Activated CD4-positive, alpha-beta T cell treated with anti-CD3 and anti-CD28 coated beads, Interleukin-2, amount 50 U/mL, for 4 hours (primary cell): ENCODE data around the gene MAGI1.

Experiments
- DNase-seq, 2 experiments: peaks; one replicate each; pipeline ENCODE4 v3.0.0-alpha.2; 2020

MAGI1 gene

DNA sequence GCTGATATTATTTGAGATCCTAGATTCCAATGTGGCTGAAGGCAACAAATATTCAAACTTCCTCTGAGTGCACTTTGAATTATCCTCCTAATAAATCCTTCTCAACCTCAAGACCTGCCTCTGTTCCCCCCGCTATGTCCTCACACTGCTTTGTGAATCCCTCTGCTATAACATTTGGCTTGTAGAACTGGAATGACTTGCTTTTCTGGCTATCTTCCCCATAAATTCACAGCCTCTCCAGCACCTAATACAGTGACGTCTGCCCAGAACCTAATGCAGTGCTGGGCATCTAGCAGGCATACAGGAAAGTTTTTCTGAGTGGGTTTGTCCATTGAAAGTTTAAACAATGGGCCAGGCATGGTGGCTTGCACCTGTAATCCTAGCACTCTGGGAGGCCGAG lies 707.0 kb downstream of the MAGI1 start:
- no peak for DNase-seq

DNA sequence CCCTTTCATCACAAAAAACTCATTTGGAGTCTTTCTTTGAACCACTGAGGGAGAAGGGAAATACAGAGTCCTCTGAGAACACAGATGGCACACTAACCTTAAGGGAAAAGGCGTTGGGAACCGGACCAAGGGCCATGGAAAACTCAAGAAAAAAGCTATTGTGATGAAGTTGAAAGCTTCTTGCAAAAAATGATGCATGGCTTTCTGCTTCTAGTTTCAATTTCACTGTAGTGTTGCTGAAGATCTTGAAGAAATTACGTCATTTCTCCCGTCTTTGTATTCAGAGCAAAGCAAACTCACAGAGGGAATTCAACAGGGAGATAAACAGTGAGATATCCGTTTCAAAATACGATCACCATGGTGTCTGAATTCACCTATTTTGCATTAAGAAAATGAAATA lies 708.6 kb downstream of the MAGI1 start:
- no peak for DNase-seq

DNA sequence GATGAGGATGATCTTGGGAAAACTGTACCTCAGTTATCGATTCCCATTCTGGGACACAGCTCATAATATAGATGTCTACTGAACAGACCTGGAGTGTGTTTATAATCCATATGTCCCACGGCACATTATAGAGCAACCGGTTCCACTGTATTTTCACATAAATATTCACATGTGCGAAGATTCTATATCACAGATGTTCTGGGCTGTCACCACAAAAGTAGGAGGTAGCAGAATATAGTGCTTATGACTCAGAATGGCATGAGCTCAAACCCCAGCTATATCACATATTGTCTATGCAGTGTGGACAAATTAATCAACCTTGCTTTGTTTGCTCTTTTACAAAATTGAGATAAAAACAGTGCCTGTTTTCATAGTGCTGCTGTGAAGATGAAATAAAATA lies 710.6 kb downstream of the MAGI1 start:
- DNase-seq = no peak

DNA sequence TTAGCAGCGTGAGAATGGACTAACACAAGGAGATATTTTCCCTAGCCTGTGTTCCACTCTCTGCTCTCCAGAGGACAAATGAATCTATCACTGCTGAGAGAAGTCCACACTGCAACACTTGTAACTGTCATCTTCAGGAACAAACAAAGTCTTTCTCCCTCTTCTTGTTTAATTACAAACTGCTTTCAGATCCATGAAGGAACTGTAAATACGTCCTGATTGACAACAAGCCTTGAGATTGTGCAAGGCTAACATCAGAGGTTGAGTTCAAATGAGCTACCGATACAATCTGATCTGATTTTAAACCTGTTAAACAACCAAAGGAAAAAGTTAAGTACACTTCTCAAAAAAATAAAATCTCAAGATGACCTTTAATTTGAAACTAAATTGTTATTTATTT lies 712.1 kb downstream of the MAGI1 start:
- no peak for DNase-seq

DNA sequence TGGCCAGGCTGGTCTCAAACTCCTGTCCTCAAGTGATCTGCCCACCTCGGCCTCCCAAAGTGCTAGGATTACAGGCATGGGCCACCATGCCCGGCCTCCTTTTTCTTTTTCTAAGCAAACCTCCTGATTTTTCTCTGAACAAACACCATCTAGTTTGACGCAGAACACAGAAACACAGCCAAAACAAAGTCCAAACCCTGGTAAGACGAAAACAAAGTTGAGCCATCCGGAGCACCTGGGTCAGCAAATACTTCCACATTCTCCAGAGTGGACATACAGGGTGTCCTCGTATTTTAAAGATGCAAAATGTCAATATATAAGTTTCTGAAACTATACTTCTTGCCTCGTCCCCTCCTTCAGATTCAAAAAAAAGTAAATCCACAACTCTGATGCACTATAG lies 715.8 kb downstream of the MAGI1 start:
- no peak for DNase-seq

DNA sequence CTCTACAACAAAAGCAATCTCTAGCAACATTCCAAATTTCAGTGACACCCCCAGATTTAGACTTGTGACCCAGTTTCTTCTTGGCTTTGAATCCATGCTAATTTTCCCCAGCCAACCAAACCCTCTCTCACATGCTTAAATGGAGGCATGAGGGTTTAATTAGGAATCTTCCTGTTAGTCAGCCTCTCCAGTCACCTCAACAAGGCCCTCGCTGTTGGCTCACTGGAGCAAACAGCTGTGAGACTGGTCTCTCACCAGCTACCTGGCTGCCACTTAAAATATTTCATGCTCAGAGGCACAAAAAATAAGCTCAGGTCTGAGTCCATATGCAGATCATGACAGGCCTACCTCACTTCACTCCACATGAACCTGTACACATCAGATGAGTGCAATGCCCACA lies 720.5 kb downstream of the MAGI1 start:
- no peak for DNase-seq

DNA sequence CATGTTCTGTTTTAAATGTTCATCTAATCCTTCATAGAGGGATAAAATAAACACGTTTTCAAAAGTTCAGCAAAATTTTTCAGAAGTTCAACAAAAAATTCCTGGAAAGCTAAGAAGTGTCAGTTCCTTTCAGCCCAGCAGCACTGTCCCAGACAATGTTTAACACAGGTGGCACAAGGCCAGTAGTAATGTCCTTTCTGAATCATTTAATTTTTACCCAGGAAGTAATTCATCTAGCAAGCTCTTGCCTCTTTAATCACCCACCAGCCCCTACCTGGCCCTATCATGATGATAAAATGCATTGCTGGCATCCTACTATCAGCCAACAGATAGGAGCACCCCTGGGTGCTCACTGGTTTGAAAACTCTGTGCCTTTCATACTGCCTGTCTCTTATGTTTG lies 723.8 kb downstream of the MAGI1 start:
- DNase-seq = no peak

DNA sequence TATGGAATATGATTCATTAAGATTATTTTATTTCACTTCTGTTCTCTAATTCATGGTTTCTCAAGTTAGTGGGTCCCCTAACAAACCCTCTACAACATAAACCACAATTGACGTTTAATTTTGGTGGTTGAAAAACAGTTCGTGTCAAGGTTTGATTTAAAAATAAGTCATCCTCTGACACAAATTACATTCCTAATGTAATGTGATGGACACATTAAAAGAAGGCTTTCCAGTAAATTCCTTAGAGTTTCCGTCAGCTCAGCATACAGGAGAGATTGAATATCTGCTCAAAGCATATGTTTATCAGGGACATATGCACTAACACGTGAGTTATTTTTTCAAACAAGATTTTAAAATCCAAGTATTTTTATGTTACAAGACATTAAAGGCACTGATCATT lies 724.4 kb downstream of the MAGI1 start:
- no peak for DNase-seq

DNA sequence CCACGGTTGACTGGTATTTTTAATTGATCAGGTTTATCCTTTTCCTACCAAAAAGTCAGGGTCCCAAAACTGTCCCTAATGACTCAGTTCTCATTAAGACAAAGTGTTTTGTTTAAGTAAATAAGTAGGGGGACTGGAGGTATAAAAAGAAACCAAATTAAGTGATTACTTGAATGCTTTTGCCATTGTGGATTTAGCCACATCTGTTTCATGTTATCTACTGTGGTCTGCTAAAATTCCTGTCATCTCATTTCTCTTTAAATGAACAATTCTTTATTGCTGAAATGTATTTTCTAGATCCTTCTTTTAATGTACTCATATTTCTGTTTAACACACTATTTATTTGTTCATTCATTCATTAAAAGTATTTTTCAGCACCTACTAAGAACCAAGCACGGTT lies 725.1 kb downstream of the MAGI1 start:
- no peak for DNase-seq

DNA sequence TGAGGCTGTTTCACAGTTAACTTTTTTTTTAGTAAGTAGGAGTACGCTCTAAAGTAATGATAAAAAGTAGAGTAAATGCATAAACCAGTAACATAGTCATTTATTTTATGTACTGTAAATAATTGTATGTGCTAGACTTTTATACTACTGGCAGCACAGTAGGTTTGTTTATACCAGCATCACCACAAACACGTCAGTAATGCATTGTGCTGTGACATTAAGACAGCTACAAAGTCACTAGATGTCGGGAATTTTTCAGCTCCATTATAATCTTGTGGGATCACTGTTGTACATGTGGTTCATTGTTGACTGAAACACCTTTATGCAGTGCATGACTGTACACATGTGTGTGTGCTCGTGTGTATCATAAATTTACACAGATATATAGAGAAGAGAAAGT lies 732.9 kb downstream of the MAGI1 start:
- no peak for DNase-seq
